Measurements from ENCODE around the gene CDC20B. TPM values are rescaled to one million over a fixed set of nuclear protein-coding genes. Genes with fewer than 3 reads are reported as not detected.
A peak's percentile ranks its signal among the peaks of the same experiment; 100 is the strongest.
"Not testable (repeated sequence)": the region's sequence is repeated elsewhere in the genome, so short reads cannot be mapped to it uniquely, and the experiment has no call there.

CDC20B gene
- total and polyA plus RNA-seq, 2 experiments from 2014 or later = not detected

GRCh38 chr5:55105976-55106375 lies 67.0 kb downstream of the CDC20B start:
- H3K9me2 ChIP-seq (ENCODE audit: insufficient read depth); H3K9me3 Mint-ChIP-seq; H3K27me3 ChIP-seq (ENCODE audit: insufficient read depth); H3K36me3 ChIP-seq (ENCODE audit: insufficient read depth); H3K27ac ChIP-seq (ENCODE audit: low read depth); H3K27me3 Mint-ChIP-seq (ENCODE audit: insufficient read depth, low read depth, poor library complexity); H3K27ac Mint-ChIP-seq; H2AFZ ChIP-seq; H3K4me2 ChIP-seq; H3F3A ChIP-seq (replicated peaks; ENCODE audit: low read depth); H3K36me3 Mint-ChIP-seq (ENCODE audit: low read depth); H4K20me1 ChIP-seq (replicated peaks; ENCODE audit: insufficient read depth); H3K4me3 Mint-ChIP-seq; ATAC-seq; H3K79me2 ChIP-seq (replicated peaks; ENCODE audit: insufficient read depth); H3K4me3 ChIP-seq; DNase-seq (ENCODE audit: low spot score): not testable (repeated sequence)
- H3K4me1 ChIP-seq (ENCODE audit: insufficient read depth) = peaks cover 15% of the 10 kb centered on the region
- peaks cover 13% of the 10 kb centered on the region for H3K4me1 Mint-ChIP-seq

- no peak overlapping the region for H3K4me2 ChIP-seq
- no peaks in the 10 kb centered on the region for H3K9me2 ChIP-seq (ENCODE audit: insufficient read depth)
- no peaks in the 10 kb centered on the region for H3K36me3 Mint-ChIP-seq (ENCODE audit: low read depth)
- H3K27me3 Mint-ChIP-seq (ENCODE audit: insufficient read depth, low read depth, poor library complexity) = peaks cover 2% of the 10 kb centered on the region
- H3F3A ChIP-seq (replicated peaks; ENCODE audit: low read depth) = no peaks in the 10 kb centered on the region
- H2AFZ ChIP-seq = 0 out of 2 replicates have a peak overlapping the region, but pooled peaks have one; percentile 56
- no peak overlapping the region for H3K4me3 ChIP-seq
- peaks cover 5% of the 10 kb centered on the region; the same call in 2 of the 3 replicates for H3K9me3 Mint-ChIP-seq
- H4K20me1 ChIP-seq (replicated peaks; ENCODE audit: insufficient read depth) = no peaks in the 10 kb centered on the region
- no peak overlapping the region for H3K27ac Mint-ChIP-seq
- peaks cover 9% of the 10 kb centered on the region for H3K4me1 ChIP-seq (ENCODE audit: insufficient read depth)
- no peak overlapping the region for H3K4me3 Mint-ChIP-seq
- H3K27me3 ChIP-seq (ENCODE audit: insufficient read depth) = no peaks in the 10 kb centered on the region
- no peak overlapping the region for H3K27ac ChIP-seq (ENCODE audit: low read depth)
- no peaks in the 10 kb centered on the region for H3K79me2 ChIP-seq (replicated peaks; ENCODE audit: insufficient read depth)
- peaks cover 8% of the 10 kb centered on the region for H3K4me1 Mint-ChIP-seq
- no peaks in the 10 kb centered on the region for H3K36me3 ChIP-seq (ENCODE audit: insufficient read depth)
- no peak for ATAC-seq
- no peak for DNase-seq (ENCODE audit: low spot score)
- no peak for TF ChIP-seq POLR2AphosphoS5 (IDR thresholded peaks at IDR 0.05; ENCODE audit: low read depth)
- no peak for TF ChIP-seq ZNF114 (CRISPR knock-in tag; IDR thresholded peaks at IDR 0.05)
- no peak for TF ChIP-seq NANOG (IDR thresholded peaks at IDR 0.05; ENCODE audit: borderline replicate concordance)
- no peak for TF ChIP-seq EZH2phosphoT487 (IDR thresholded peaks at IDR 0.05; ENCODE audit: unreplicated experiment)
- no peak for TF ChIP-seq CREB1 (CRISPR knock-in tag; IDR thresholded peaks at IDR 0.05; ENCODE audit: low read depth)
- TF ChIP-seq EZH2 (IDR thresholded peaks at IDR 0.05; ENCODE audit: low read depth, unreplicated experiment) = no peak
- TF ChIP-seq REST (IDR thresholded peaks at IDR 0.05; ENCODE audit: unreplicated experiment) = no peak
- TF ChIP-seq JUNB (IDR thresholded peaks at IDR 0.05; ENCODE audit: unreplicated experiment) = no peak
- TF ChIP-seq STAT1 (IDR thresholded peaks at IDR 0.05; ENCODE audit: unreplicated experiment) = no peak
- TF ChIP-seq CTCF (conservative IDR thresholded peaks at IDR 0.05; ENCODE audit: low read depth in 2 of 2) = no peak
- TF ChIP-seq ETS1 (IDR thresholded peaks at IDR 0.05) = no peak
- no peak for TF ChIP-seq ZNF331 (CRISPR knock-in tag; IDR thresholded peaks at IDR 0.05; ENCODE audit: low read depth)
Observed at GRCh38 chr5:55104946-55105701, 67.9 kb downstream of the CDC20B start.
